HepG2 (cell line): ENCODE data around the gene TTC31. TPM values are rescaled to one million over a fixed set of nuclear protein-coding genes. Genes with fewer than 3 reads are reported as not detected.
A peak's percentile ranks its signal among the peaks of the same experiment; 100 is the strongest.

ENCODE experiments used
- ARID4A ChIP-seq: sonication (generic); formaldehyde crosslinking; IDR thresholded peaks from 2 replicates; pipeline ENCODE4 v1.5.0; 2020; ENCODE audit warnings: mild to moderate bottlenecking, missing genetic modification reagents, borderline replicate concordance
- FOXA1 ChIP-seq, 2 experiments: fragments of 450-650 bp in 1 of 2; sonication (generic) in 1 of 2; formaldehyde crosslinking in 1 of 2; IDR thresholded peaks; 2 replicates each; pipeline versions ENCODE4 v1.4.0 to v1.6.1; 2016 to 2020; ENCODE audit warnings: missing genetic modification reagents in 1 of 2
- FOXK2 ChIP-seq: fragments of 450-650 bp; IDR thresholded peaks from 2 replicates; pipeline ENCODE4 v1.6.1; 2016
- KDM6A ChIP-seq: IDR thresholded peaks from 2 replicates; pipeline ENCODE4 v1.6.1; 2016; ENCODE audit warnings: low read depth
- NFATC3 ChIP-seq: sonication (generic); formaldehyde crosslinking; IDR thresholded peaks from 2 replicates; pipeline ENCODE4 v1.5.1; 2020; ENCODE audit warnings: mild to moderate bottlenecking, missing genetic modification reagents
- NRL ChIP-seq: sonication (generic); formaldehyde crosslinking; IDR thresholded peaks from 2 replicates; pipeline ENCODE4 v1.5.0; 2020; ENCODE audit warnings: missing genetic modification reagents, mild to moderate bottlenecking, moderate library complexity, borderline replicate concordance
- PHF21A ChIP-seq: sonication (generic); formaldehyde crosslinking; IDR thresholded peaks from 2 replicates; pipeline ENCODE4 v1.5.0; 2020; ENCODE audit warnings: mild to moderate bottlenecking, missing genetic modification reagents
- PRPF4 ChIP-seq: fragments of 200-400 bp; formaldehyde crosslinking; IDR thresholded peaks from 2 replicates; pipeline ENCODE4 v1.6.1; 2016; ENCODE audit warnings: low read length, low read depth; ENCODE audit not compliant: poor library complexity, severe bottlenecking
- SALL1 ChIP-seq: sonication (generic); formaldehyde crosslinking; IDR thresholded peaks from 2 replicates; pipeline ENCODE4 v1.8.0; 2022; ENCODE audit warnings: mild to moderate bottlenecking, missing genetic modification reagents
- SOX6 ChIP-seq, 2 experiments: fragments of 450-650 bp in 1 of 2; sonication (generic) in 1 of 2; formaldehyde crosslinking in 1 of 2; IDR thresholded peaks; 2 replicates each; pipeline versions ENCODE4 v1.4.0 to v1.6.1; 2017 to 2020; ENCODE audit warnings: antibody characterized with exemption in 1 of 2, mild to moderate bottlenecking in 1 of 2, missing genetic modification reagents in 1 of 2
- U2AF1 ChIP-seq: fragments of 200-400 bp; formaldehyde crosslinking; optimal IDR thresholded peaks from 2 replicates; pipeline ENCODE3; 2017; ENCODE audit warnings: mild to moderate bottlenecking, low read depth, low read length
- ZKSCAN5 ChIP-seq: sonication (generic); formaldehyde crosslinking; IDR thresholded peaks from 2 replicates; pipeline ENCODE4 v1.5.1; 2020; ENCODE audit warnings: mild to moderate bottlenecking, missing genetic modification reagents
- ZNF280B ChIP-seq: sonication (generic); formaldehyde crosslinking; IDR thresholded peaks from 2 replicates; pipeline ENCODE4 v1.5.0; 2020; ENCODE audit warnings: missing genetic modification reagents, mild to moderate bottlenecking, borderline replicate concordance
- ZNF3 ChIP-seq: IDR thresholded peaks from 2 replicates; pipeline ENCODE4 v1.7.0; 2017; ENCODE audit warnings: inconsistent platforms
- ZNF30 ChIP-seq: sonication (generic); formaldehyde crosslinking; IDR thresholded peaks from 2 replicates; pipeline ENCODE4 v1.5.0; 2020; ENCODE audit warnings: mild to moderate bottlenecking, missing genetic modification reagents
- ZNF503 ChIP-seq: sonication (generic); formaldehyde crosslinking; IDR thresholded peaks from 2 replicates; pipeline ENCODE4 v1.4.0; 2020; ENCODE audit warnings: missing genetic modification reagents
- ZNF550 ChIP-seq: sonication (generic); formaldehyde crosslinking; IDR thresholded peaks from 2 replicates; pipeline ENCODE4 v1.4.0; 2020; ENCODE audit warnings: mild to moderate bottlenecking, missing genetic modification reagents, borderline replicate concordance
- ZNF567 ChIP-seq: sonication (generic); formaldehyde crosslinking; IDR thresholded peaks from 2 replicates; pipeline ENCODE4 v1.8.1; 2023; ENCODE audit warnings: mild to moderate bottlenecking, missing genetic modification reagents, borderline replicate concordance
- ZNF629 ChIP-seq: sonication (generic); formaldehyde crosslinking; conservative IDR thresholded peaks from 2 replicates; pipeline ENCODE4 v1.5.0; 2020; ENCODE audit warnings: missing genetic modification reagents
- ZNF674 ChIP-seq: sonication (generic); formaldehyde crosslinking; IDR thresholded peaks from 2 replicates; pipeline ENCODE4 v1.5.0; 2020; ENCODE audit warnings: low read depth, mild to moderate bottlenecking, missing genetic modification reagents
- ZNF720 ChIP-seq: sonication (generic); formaldehyde crosslinking; IDR thresholded peaks from 2 replicates; pipeline ENCODE4 v1.4.0; 2020; ENCODE audit warnings: missing genetic modification reagents
- ZNF740 ChIP-seq: sonication (generic); formaldehyde crosslinking; IDR thresholded peaks from 2 replicates; pipeline ENCODE4 v1.4.0; 2020; ENCODE audit warnings: missing genetic modification reagents
- polyA plus RNA-seq, 8 experiments: library from polyadenylated mRNA; depleted of rRNA in 3 of 8; stranded (reverse) in 7 of 8; unstranded in 1 of 8; fragments of >200 nt; fragmentation: Illumina TruSeq in 4 of 8; extraction: Trizol in 4 of 8; gene quantifications; 2 replicates each; pipeline versions ENCODE4 v1.2.1 to v1.2.3, GENCODE V29; 2011 to 2016; ENCODE audit warnings: low read depth in 4 of 8, missing spikeins in 1 of 8, mixed read lengths in 1 of 8; ENCODE audit not compliant: insufficient read depth in 1 of 8
- total RNA-seq, 5 experiments: library from RNA; depleted of rRNA; stranded (reverse); fragments of >200 nt; fragmentation: Illumina TruSeq; extraction: Trizol; gene quantifications; 2 replicates each; pipeline ENCODE4 v1.2.3, GENCODE V29; 2016; ENCODE audit warnings: low read depth in 1 of 5

TTC31 gene
- total and polyA plus RNA-seq, 2 of the 13 experiments (the other 11 are each of a cell fraction or from before 2014, with no cell fraction given) = 28.3 to 39.5 TPM

GRCh38 chr2:74502720-74503505 is 20.0 kb downstream of the TTC31 start (continued):
- TF ChIP-seq ARID4A (CRISPR knock-in tag) (peak; percentile 94), ZKSCAN5 (CRISPR knock-in tag) (peak; percentile 50; the same call in 1 of the 2 replicates), ZNF280B (CRISPR knock-in tag) (peak; percentile 64; the same call in 1 of the 2 replicates), ZNF503 (CRISPR knock-in tag) (0 out of 2 replicates have a peak, but pooled peaks have one; percentile 55), SALL1 (peak; percentile 55), SOX6 (IDR thresholded peaks at IDR 0.05) (no peak), SOX6 (CRISPR knock-in tag; IDR thresholded peaks at IDR 0.05) (no peak; the same call in 1 of the 2 replicates), ZNF550 (CRISPR knock-in tag) (no peak), FOXA1 (IDR thresholded peaks at IDR 0.05) (no peak), FOXA1 (CRISPR knock-in tag; IDR thresholded peaks at IDR 0.05) (no peak; the same call in 1 of the 2 replicates), ZNF30 (CRISPR knock-in tag) (peak; percentile 88), ZNF3 (no peak), KDM6A (CRISPR knock-in tag) (no peak), U2AF1 (peak; percentile 99), ZNF567 (CRISPR knock-in tag) (no peak; the same call in 1 of the 2 replicates), PHF21A (CRISPR knock-in tag) (peak; percentile 25; the same call in 1 of the 2 replicates), ZNF629 (no peak), ZNF740 (CRISPR knock-in tag) (no peak), FOXK2 (no peak), ZNF720 (no peak), PRPF4 (no peak), NFATC3 (CRISPR knock-in tag) (no peak), ZNF674 (CRISPR knock-in tag) (no peak), NRL (peak; percentile 84)
